GM12872 (cell line): ENCODE measurements around the gene SEL1L2.

Experiments
- TF ChIP-seq, protein P1 (sequence below): IDR thresholded peaks from 3 replicates; pipeline ENCODE4 v1.5.1; 2011; ENCODE audit warnings: low read depth, mild to moderate bottlenecking, low read length, moderate library complexity; ENCODE audit not compliant: insufficient read depth

Gene SEL1L2

GRCh38 chr20:13865156-13865555 is 125.3 kb downstream of the SEL1L2 start:
- TF ChIP-seq, protein P1, sequence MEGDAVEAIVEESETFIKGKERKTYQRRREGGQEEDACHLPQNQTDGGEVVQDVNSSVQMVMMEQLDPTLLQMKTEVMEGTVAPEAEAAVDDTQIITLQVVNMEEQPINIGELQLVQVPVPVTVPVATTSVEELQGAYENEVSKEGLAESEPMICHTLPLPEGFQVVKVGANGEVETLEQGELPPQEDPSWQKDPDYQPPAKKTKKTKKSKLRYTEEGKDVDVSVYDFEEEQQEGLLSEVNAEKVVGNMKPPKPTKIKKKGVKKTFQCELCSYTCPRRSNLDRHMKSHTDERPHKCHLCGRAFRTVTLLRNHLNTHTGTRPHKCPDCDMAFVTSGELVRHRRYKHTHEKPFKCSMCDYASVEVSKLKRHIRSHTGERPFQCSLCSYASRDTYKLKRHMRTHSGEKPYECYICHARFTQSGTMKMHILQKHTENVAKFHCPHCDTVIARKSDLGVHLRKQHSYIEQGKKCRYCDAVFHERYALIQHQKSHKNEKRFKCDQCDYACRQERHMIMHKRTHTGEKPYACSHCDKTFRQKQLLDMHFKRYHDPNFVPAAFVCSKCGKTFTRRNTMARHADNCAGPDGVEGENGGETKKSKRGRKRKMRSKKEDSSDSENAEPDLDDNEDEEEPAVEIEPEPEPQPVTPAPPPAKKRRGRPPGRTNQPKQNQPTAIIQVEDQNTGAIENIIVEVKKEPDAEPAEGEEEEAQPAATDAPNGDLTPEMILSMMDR = no peak

DNA sequence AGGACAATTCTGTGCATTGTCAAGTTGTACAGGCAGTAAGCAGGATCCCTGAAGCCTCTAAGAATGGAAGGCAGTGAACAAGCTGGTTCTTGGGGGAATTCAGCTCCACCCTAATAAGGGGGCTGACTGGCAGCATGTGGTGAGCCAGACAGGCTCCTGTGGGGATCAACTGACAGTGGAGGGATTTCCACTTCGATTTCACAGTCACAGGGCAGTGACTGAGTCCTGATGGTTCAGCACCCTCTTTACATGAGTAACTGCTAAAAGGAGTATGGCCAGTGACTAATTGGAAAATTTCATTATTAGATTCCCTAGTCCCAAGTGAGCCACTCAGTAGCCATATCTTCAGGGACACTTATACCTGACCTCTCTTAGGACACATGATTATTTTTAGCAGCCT is 127.2 kb downstream of the SEL1L2 start:
- TF ChIP-seq, protein P1 = no peak

- TF ChIP-seq, protein P1 = no peak
Observed at GRCh38 chr20:13862245-13862644, 128.2 kb downstream of the SEL1L2 start.

GRCh38 chr20:13858871-13859270 is 131.5 kb downstream of the SEL1L2 start:
- TF ChIP-seq, protein P1 = no peak

GRCh38 chr20:13858439-13858838 is 132.0 kb downstream of the SEL1L2 start:
- TF ChIP-seq, protein P1 = no peak

DNA sequence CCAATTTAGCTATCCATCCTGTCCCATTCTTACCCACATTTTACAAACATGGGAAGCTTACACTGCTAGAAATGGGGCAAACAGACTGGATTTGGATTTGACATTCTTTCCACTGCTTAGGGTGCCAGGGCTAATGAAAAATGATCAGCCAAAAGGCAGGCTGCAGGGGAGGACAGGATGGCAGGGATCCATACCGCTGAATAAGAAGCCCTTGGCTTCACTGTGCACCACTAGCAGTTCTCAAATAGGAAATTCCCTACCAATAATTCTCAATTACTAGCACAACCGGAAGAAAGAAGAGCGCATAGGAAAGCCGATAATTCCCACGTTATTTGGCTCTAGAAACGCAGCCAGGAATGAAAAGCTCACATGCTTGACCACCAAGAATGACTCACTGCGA is 132.5 kb downstream of the SEL1L2 start:
- TF ChIP-seq, protein P1 = no peak

DNA sequence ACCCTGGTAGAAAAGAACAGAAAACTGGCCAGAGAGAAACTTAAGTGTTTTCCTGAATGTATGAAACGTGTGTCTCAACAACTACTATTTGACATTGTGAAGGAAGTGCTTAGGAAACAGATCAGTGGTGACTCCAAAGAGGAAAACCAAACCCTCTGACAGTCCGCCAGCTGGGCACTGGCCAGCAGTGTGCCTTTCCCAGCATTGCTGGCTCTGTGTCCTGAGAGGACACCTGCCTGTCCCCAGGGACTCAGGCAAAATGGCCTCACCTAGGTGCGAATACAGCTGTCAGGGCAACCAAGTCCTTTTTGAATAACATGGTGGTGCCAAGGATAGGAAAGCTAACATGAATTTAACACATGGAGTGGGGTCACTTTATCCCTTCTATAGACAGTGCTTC is 133.1 kb downstream of the SEL1L2 start:
- TF ChIP-seq, protein P1 = no peak

- TF ChIP-seq, protein P1 = no peak
Observed at GRCh38 chr20:13856354-13856753, 134.1 kb downstream of the SEL1L2 start.
